ENCODE results near the gene GALR1.

GRCh38 chr18:77205769-77206168, 43.9 kb upstream of the GALR1 start:
- TF ChIP-seq, protein P1, sequence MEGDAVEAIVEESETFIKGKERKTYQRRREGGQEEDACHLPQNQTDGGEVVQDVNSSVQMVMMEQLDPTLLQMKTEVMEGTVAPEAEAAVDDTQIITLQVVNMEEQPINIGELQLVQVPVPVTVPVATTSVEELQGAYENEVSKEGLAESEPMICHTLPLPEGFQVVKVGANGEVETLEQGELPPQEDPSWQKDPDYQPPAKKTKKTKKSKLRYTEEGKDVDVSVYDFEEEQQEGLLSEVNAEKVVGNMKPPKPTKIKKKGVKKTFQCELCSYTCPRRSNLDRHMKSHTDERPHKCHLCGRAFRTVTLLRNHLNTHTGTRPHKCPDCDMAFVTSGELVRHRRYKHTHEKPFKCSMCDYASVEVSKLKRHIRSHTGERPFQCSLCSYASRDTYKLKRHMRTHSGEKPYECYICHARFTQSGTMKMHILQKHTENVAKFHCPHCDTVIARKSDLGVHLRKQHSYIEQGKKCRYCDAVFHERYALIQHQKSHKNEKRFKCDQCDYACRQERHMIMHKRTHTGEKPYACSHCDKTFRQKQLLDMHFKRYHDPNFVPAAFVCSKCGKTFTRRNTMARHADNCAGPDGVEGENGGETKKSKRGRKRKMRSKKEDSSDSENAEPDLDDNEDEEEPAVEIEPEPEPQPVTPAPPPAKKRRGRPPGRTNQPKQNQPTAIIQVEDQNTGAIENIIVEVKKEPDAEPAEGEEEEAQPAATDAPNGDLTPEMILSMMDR (IDR thresholded peaks at IDR 0.05; ENCODE audit: poor library complexity) = no peak
- TF ChIP-seq EZH2 (IDR thresholded peaks at IDR 0.05; ENCODE audit: borderline replicate concordance) = no peak
- no peak for TF ChIP-seq EZH2phosphoT487 (IDR thresholded peaks at IDR 0.05; ENCODE audit: low read depth, severe bottlenecking, unreplicated experiment)

Data from hepatocyte (in vitro differentiated cells).